A673 (cell line): ENCODE measurements around the gene COMT. TPM values are rescaled to one million over a fixed set of nuclear protein-coding genes. Genes with fewer than 3 reads are reported as not detected.

ENCODE experiments used
- BruUV-seq: library from RNA; stranded (reverse); fragments of 400-500 nt; replicated peaks from 2 replicates; lab custom pipeline; 2021; lab: Mats Ljungman, UMichigan
- CTCF ChIA-PET: fragments of 300-600 bp; sonication (Branson Sonifier 250); formaldehyde crosslinking; loops from one replicate; lab custom pipeline; 2022; ENCODE audit warnings: antibody characterized with exemption; lab: Charles Lee
- POLR2A ChIA-PET: fragments of 300-600 bp; sonication (Branson Sonifier 250); formaldehyde crosslinking; loops from one replicate; lab custom pipeline; 2022; ENCODE audit warnings: antibody characterized with exemption; ENCODE audit not compliant: low non-redundant PET; lab: Charles Lee
- DNase-seq: peaks from one replicate; pipeline ENCODE4 v3.0.0-alpha.2; 2015; ENCODE audit warnings: low spot score
- H3K27ac ChIP-seq: fragments of 200-600 bp; sonication (generic); 2 replicates; pipeline ENCODE4 v1.5.1; 2016; ENCODE audit warnings: mixed run types, low read depth, mild to moderate bottlenecking, mixed read lengths, antibody characterized with exemption, low read length; ENCODE audit not compliant: poor library complexity, severe bottlenecking
- H3K27me3 ChIP-seq: fragments of 200-600 bp; sonication (generic); replicated peaks from 2 replicates; pipeline ENCODE4 v1.6.1; 2017; ENCODE audit warnings: mixed run types, low read depth, mild to moderate bottlenecking, mixed read lengths, antibody characterized with exemption, low read length; ENCODE audit not compliant: insufficient read depth, poor library complexity
- H3K36me3 ChIP-seq: fragments of 200-600 bp; sonication (generic); 2 replicates; pipeline ENCODE4 v1.6.1; 2016; ENCODE audit warnings: mixed run types, mild to moderate bottlenecking, mixed read lengths, antibody characterized with exemption, low read length; ENCODE audit not compliant: insufficient read depth, poor library complexity, severe bottlenecking
- H3K4me1 ChIP-seq: fragments of 200-600 bp; sonication (generic); 2 replicates; pipeline ENCODE4 v1.6.1; 2017; ENCODE audit warnings: mixed run types, mild to moderate bottlenecking, mixed read lengths, antibody characterized with exemption, low read length; ENCODE audit not compliant: insufficient read depth, poor library complexity, severe bottlenecking
- H3K4me3 ChIP-seq: fragments of 200-600 bp; sonication (generic); 2 replicates; pipeline ENCODE4 v1.5.1; 2016; ENCODE audit warnings: low read depth, mixed run types, mild to moderate bottlenecking, mixed read lengths, low read length; ENCODE audit not compliant: poor library complexity, severe bottlenecking
- H3K9me3 ChIP-seq: fragments of 200-600 bp; sonication (generic); 2 replicates; pipeline ENCODE4 v1.6.1; 2016; ENCODE audit warnings: mixed run types, low read depth, mild to moderate bottlenecking, mixed read lengths, antibody characterized with exemption, low read length; ENCODE audit not compliant: poor library complexity, severe bottlenecking
- CTCF ChIP-seq: fragments of 300-800, 200-600 bp; sonication (generic); conservative IDR thresholded peaks from 2 replicates; pipeline ENCODE4 v1.5.1; 2017; ENCODE audit warnings: low read depth, mild to moderate bottlenecking, antibody characterized with exemption, low read length, moderate library complexity, mixed read lengths
- EZH2 ChIP-seq: fragments of 200-600 bp; sonication (generic); IDR thresholded peaks from 2 replicates; pipeline ENCODE4 v1.6.1; 2017; ENCODE audit warnings: borderline replicate concordance, low read depth, mild to moderate bottlenecking, mixed read lengths, antibody characterized with exemption, low read length; ENCODE audit not compliant: poor library complexity, severe bottlenecking
- intact Hi-C: fragments of 100-400 bp; cut with micrococcal nuclease; formaldehyde crosslinking; loops from one replicate; pipeline ENCODE4 v1.10.0; 2022; ENCODE audit not compliant: unreplicated experiment
- total RNA-seq: library from RNA; stranded (reverse); gene quantifications from 2 replicates; pipeline ENCODE4 v1.2.3, GENCODE V29; 2021

The COMT gene
- total RNA-seq, 1 experiment from 2014 or later = 87.8 TPM

- Histone ChIP-seq H3K36me3 (no peaks in the 10 kb centered on the region), H3K27ac (no peak overlapping the region), H3K4me1 (no peaks in the 10 kb centered on the region), H3K9me3 (peaks cover under 1% of the 10 kb centered on the region), H3K4me3 (no peak overlapping the region), H3K27me3 (peaks cover under 1% of the 10 kb centered on the region)
- POLR2A ChIA-PET = no interaction called here
- no peak for DNase-seq
- intact Hi-C loops = no loop called here
- CTCF ChIA-PET = no interaction called here
- no TSS peak for BruUV-seq
- TF ChIP-seq CTCF (no peak), EZH2 (no peak)
Measured at GRCh38 chr22:20009582-20010306, 68.2 kb downstream of the COMT start.

DNA sequence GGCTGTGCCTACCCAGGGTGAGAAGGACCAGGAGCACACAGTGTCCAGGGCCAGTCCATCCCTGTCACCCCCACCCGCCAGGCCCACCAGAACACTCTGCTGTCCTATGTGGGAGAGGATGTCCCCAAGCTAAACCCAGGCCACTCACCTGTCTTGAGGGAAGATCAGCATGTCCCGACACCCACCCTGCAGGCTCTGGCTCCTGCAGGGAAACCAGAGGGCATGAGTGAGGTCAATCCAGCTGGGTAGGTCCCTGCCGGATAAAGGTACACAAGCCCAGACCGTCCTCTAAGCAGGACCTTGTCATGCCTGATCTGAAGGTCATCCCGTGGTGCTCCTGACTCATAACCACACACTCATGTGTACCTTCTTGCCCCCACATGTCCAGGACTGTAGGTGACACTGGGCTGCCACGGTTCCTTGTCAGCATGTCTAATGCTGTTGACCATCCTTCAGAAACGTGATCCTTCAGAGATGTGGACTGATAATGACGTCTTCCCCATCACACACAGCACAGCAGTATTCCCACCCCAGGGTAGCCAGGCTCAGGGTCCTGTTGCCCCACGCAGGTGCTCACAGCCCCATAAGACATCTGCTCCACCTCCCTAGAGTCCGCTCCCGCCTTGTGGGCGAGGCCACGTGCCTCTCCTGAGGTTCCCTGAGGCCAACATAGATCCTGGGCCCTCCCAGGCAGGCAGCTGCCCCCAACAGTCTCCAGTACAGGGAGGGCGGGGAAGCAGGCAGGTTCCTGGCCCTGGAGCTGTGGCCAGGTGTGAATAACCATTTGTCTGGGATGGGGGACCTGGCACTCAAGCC, 68.9 kb downstream of the COMT start:
- DNase-seq = no peak
- Histone ChIP-seq H3K9me3 (no peaks in the 10 kb centered on the region), H3K36me3 (no peaks in the 10 kb centered on the region), H3K27me3 (peaks cover 8% of the 10 kb centered on the region), H3K27ac (no peak overlapping the region), H3K4me1 (no peaks in the 10 kb centered on the region), H3K4me3 (no peak overlapping the region)
- intact Hi-C loops = no loop called here
- ChIA-PET POLR2A (no interaction called here), CTCF (no interaction called here)
- BruUV-seq = no TSS peak
- no peak for TF ChIP-seq EZH2
- TF ChIP-seq CTCF = no peak

- Histone ChIP-seq H3K27ac (no peak overlapping the region), H3K36me3 (no peaks in the 10 kb centered on the region), H3K4me1 (no peaks in the 10 kb centered on the region), H3K9me3 (no peaks in the 10 kb centered on the region), H3K27me3 (peaks cover 17% of the 10 kb centered on the region), H3K4me3 (no peak overlapping the region)
- intact Hi-C loops = no loop called here
- CTCF ChIA-PET = no interaction called here
- TF ChIP-seq CTCF (no peak), EZH2 (no peak)
- BruUV-seq = no TSS peak
- POLR2A ChIA-PET = no interaction called here
- no peak for DNase-seq
Measured at GRCh38 chr22:20011123-20011992, 69.8 kb downstream of the COMT start.
